ENCODE results near the gene DMRT2.

The DMRT2 gene
- total RNA-seq = 0 reads per million in 3 experiments

- no peak for DNase-seq
Observed at GRCh38 chr9:1050125-1050895, at the start of gene DMRT2. Gene DMRT2 (plus strand): TSS chr9:1050357. CDS start chr9:1051614, 1,257 bp downstream.

GRCh38 chr9:1001838-1002237 is 48.3 kb upstream of the DMRT2 start:
- DNase-seq = no peak

- DNase-seq = no peak
Observed at GRCh38 chr9:1002678-1003077, 47.5 kb upstream of the DMRT2 start.

- no peak for DNase-seq
Observed at GRCh38 chr9:1005043-1005667, 45.0 kb upstream of the DMRT2 start.

DNA sequence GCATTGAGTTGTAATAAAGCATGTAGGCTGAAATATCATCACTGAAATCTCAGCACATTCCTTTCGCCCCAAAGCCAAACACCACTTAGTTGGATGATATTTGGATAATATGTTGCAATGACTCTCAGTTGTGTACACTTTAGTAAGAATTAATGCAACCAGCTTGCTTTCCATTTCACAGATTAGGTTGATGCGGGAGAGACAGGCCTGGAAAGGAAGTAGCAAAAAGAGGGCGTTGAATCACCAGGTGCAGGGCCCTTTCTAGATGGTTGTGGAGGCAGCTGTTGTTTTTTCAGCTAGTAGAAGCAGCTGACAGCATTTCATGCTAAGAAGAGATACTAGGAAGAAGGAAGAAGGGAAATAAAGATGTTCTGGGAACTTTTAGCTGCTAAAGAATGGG is 42.8 kb upstream of the DMRT2 start:
- no peak for DNase-seq

GRCh38 chr9:1008216-1008615 is 41.9 kb upstream of the DMRT2 start:
- DNase-seq = no peak

DNA sequence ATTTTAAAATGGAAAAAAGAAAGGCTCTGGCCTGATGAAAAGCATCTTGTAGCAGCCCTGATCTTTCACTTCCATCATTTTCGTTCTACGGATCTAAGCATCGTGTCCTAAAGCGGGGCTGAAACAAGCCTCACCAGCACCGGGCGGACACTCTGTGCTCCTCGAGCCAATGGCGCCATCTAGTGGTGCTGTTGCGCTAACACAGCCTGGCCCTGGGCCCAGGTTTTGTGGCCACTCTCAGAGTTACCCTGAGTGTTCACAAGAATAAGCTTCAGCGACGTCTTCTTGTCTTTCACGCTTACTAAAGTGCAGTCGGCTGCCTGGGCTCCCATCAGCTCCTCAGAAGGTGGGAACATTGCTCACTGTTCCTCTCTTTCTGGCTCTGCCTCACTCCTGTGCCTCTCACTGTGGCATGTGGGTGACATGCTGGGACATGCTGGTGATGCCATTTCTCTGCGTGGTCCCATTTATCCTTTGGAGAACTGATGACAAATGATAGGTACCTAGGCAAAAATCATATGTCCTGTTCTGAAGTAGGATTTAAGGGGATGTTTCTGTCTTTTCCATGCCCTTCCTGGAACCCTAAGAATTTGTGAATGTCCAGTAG is 41.0 kb upstream of the DMRT2 start:
- peak; percentile 56 for DNase-seq

DNA sequence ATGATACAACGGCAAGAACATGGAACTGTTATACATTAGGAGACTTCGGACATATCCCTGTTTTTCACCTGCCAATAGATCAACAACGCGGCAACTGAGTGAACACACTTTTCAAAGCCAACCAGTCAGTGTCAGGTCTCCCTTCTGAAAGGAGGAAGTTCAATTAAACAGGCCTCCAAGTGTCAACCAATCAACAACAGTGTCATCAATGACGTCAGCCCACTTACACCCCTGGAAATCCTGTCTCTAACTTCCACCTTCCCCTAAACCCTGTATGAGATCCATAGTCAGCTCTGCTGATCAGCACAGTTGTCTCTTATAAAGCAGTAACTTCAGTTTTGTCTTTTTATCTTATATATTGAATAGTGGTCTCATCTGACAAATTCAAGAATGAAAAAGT is 37.1 kb upstream of the DMRT2 start:
- no peak for DNase-seq

GRCh38 chr9:1014225-1014624 is 35.9 kb upstream of the DMRT2 start:
- no peak for DNase-seq

- no peak for DNase-seq
Observed at GRCh38 chr9:1014640-1015039, 35.5 kb upstream of the DMRT2 start.

DNA sequence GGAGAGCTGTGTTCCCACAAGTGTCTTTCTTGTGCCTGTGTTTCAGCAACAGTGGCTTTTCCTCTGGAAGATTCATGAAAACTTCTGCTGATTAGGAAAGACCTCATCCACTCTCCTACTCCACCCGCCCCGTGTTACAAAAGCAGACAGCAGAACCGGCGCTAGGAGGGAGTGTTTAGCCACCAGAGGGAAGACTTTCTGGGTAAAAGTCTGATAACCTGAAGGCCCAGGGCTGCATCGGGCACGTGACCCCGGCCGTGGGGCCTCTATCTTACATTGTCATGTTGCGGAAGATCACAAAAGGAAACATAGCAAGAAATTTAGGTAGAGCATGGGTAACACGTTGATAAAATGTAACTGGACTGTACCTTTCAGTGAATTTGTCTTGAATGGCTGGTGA is 32.0 kb upstream of the DMRT2 start:
- no peak for DNase-seq

- no peak for DNase-seq
Observed at GRCh38 chr9:1024112-1024511, 26.0 kb upstream of the DMRT2 start.

DNA sequence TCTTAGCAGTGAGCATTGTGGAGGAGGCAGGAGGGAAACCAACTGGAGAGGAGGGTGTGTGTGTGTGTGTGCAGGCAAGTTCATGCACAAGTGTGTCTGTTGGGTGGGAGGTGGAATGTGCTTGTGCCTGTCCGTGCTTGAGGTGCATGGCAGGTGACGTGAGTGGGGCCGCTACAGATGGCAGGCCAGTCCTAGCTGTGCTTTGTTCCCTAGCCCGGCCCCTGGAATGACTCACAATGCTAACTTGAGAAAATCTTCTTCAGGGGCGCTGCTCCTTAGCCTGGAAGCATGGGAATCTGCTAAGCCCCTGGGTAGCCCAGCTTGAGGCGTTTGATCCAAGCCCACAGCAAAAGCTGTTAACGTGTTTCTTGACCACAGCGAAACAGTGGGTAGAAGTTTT is 25.0 kb upstream of the DMRT2 start:
- no peak for DNase-seq

DNA sequence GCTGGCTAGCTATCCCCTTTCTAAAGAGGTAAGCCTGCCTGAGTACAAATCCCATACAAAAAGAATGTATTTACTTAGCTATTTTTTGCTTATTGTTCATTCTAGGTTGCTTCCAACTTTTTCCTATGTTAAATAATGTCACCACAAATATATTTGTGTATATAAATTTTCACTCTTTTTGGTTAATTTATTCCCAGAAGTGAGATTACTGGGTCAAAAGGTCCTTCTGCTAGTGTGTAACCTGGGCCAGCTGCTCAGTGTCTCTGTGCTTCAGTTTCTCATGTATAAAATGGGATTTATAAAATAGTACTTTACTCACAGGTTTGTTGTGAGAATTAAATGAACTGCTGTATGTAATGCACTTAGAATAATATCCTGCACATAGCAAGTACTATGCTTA is 23.9 kb upstream of the DMRT2 start:
- DNase-seq = no peak

DNA sequence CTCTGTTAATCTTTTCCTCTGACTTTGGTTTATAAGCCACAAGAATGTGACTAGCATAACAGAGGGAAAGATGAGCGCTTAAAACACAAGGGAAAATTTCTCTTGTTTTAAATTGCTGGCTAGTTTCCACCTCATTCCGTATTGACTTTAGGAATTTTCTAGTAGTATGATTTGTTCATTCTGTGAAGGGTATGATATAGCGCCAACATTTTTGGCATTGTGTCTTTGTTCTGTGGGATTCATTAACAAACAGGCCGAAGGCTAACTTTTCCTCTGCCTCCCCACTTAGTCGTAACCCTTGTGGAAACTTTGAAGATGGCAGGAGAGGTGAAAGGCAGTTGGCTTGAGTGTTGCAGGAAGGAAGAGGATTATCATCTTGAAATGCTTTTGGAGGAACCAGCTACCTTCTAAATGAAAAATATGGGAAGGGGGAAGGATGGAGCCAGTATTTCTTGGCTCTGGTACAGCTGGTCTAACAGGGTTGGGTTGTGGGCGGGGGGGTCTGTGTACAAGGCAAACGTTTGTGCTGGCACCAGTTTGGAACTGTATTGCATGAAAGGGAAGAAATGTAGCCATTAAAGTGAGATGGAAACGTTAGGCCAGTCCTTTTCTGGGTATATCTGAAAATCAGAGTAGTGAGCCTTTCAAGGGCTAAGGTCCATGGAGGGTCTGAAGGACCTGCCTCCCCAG is 21.5 kb upstream of the DMRT2 start:
- no peak for DNase-seq

DNA sequence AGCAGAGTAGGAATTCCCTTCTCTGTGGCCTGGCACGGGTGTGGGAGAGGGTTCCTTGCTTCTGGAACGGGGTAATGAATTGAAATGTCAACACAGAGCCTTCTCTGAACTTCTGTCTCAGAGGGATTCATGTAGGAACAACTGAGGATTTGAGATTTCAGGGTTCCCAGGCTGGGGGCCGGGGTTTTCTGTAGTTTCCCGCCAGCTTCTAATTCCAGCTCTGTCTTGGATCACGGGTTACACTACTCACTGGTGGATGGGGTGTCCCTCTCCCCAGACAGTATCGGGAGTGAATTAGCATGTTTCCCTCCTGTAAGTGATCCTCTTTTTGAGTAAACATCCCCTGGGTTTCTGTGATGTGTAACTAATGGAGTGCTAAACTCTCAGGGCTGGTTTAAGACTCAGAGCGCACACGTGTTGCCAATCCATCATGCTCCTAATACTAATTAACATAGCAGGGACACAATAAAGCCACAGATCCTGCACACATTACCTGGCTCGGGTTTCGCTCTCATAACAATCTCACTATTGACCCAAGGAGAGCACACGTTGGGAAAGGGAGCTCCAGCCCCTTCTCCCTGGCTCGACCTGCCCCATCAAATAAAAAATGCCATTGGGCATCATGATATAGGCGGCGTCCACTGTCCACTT is 18.1 kb upstream of the DMRT2 start:
- DNase-seq = no peak

DNA sequence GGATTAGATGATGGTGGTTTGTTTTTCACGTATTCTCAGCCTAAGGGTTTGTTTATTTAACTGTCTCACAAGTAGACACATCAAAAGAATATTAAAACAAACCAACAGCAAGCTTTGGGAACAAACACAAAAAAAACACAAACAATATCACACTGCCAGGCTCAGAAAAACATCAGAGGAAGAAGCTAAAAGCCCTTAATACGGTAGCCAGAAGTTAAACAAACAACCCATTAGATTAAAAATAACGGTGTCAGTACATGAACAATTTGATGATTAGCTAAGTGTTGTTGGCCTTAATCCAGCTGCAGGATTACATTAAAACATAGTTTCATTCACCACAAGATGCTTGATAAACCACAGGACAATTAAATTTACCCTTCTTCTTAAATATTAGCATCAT is 15.9 kb upstream of the DMRT2 start:
- no peak for DNase-seq

GRCh38 chr9:1039589-1039988 is 10.6 kb upstream of the DMRT2 start:
- no peak for DNase-seq

DNA sequence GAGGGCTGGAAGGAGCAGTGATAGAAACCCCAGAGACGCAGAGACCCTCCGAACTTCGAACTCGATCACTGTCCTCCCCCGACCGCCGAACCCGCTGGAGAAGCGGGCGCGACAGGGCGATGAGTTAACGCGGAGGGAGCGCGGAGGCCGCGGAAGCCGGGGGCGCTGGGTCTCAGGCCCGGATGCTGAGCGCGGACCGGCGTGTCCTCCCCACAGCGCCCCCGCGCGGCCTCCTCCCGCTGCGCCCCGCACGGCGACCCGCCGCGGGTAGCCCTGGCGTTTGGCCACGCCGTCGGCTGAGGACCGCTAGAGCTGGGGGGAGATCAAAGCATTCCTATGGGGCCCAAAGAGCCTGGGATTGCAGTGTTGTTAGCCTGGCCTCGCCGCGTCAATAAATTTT is 7.7 kb upstream of the DMRT2 start:
- no peak for DNase-seq

GRCh38 chr9:1044643-1045042 is 5.5 kb upstream of the DMRT2 start:
- no peak for DNase-seq

GRCh38 chr9:1046639-1047572 is 3.3 kb upstream of the DMRT2 start:
- DNase-seq = no peak
